ENCODE results near the gene MMP24.

MMP24 gene

DNA sequence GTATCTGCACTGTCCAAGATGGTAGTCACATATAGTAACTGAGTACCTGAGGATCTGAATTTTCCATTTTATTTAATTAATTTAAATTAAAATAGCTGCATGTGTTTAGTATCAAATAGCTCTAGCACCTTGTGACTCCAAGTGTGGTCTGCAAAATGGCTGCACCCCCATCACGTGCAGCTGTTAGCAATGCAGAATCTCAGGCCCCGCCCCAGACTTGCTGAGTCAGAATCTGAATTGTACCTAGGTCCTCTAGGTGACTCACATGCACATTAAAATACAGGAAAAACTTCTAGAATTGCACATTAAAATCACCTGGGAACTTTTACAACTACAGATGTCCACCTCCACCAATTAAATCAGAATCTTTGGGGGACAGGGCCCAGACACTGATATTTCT is 84.9 kb downstream of the MMP24 start:
- Histone ChIP-seq H2AFZ (ENCODE audit: low read length) (no peak overlapping the region), H2AK5ac (ENCODE audit: low read depth, low read length) (no peak overlapping the region), H2BK12ac (ENCODE audit: low read length) (no peak overlapping the region), H3K79me1 (ENCODE audit: low read depth, low read length) (no peaks in the 10 kb centered on the region), H3K4me1 (ENCODE audit: control insufficient read depth in 2 of 2, insufficient read depth in 1 of 2, low read depth in 1 of 2, low read length in 2 of 2) (peaks cover 5% of the 10 kb centered on the region in 2 donors), H2BK5ac (ENCODE audit: low read length) (no peak overlapping the region), H3K14ac (ENCODE audit: low read length) (no peak overlapping the region), H2BK15ac (ENCODE audit: low read length) (no peak overlapping the region), H4K8ac (ENCODE audit: low read depth, low read length) (no peak overlapping the region), H3K27ac (replicated peaks; ENCODE audit: low read length) (no peak overlapping the region), H3K4me2 (ENCODE audit: insufficient read depth, low read length, poor library complexity, severe bottlenecking) (no peak overlapping the region), H3K9me3 (replicated peaks in 1 of 2; ENCODE audit: control insufficient read depth in 2 of 2, insufficient read depth in 1 of 2, low read depth in 1 of 2, low read length in 2 of 2) (no peaks in the 10 kb centered on the region), H3K27me3 (ENCODE audit: control insufficient read depth in 3 of 3, insufficient read depth in 3 of 3, low read depth in 1 of 3, low read length in 3 of 3) (peaks cover 0 to 1% (median 0%) of the 10 kb centered on the region in 3 experiments), H3K18ac (ENCODE audit: low read length) (no peak overlapping the region), H3K4me3 (ENCODE audit: low read length in 2 of 2) (no peak overlapping the region), H3K36me3 (replicated peaks in 1 of 2; ENCODE audit: control insufficient read depth in 2 of 2, insufficient read depth in 2 of 2, low read length in 2 of 2) (peaks cover 0 to 4% of the 10 kb centered on the region in 2 donors), H2BK120ac (ENCODE audit: low read depth, low read length) (no peak overlapping the region), H3K4ac (ENCODE audit: low read length) (no peak overlapping the region), H3K23ac (ENCODE audit: low read depth, low read length, poor library complexity) (no peak overlapping the region), H4K91ac (ENCODE audit: low read depth, low read length, poor library complexity) (no peak overlapping the region), H3K9ac (ENCODE audit: low read depth, low read length, poor library complexity) (no peak overlapping the region)
- WGBS, 2 donors (ENCODE audit: extremely low coverage in 2 of 2, insufficient read length in 2 of 2, insufficient replicate concordance in 1 of 2), result no CpG with 5 or more reads among the region's 2 CpGs
- DNase-seq (ENCODE audit: low spot score), result no peak

DNA sequence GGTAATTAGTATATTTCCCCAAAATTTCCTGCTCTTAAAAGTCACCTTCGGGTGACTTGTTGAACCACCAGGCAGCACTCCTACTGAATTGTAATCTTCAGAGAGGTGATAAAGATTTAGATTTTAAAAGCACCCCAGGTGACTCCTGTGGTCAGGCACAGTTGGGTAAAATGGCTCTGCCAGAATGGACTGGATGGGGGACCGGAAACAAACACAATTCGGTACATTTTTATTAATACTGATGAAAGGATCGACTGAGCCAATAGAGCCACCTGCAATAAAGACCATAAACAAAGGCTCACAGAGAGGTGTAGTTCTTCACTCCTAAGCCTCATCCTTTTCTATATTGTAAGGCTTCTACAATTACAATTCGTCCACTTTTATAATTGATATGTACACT is 85.3 kb downstream of the MMP24 start:
- H3K9ac ChIP-seq (ENCODE audit: low read depth, low read length, poor library complexity), result no peak overlapping the region
- H3K4ac ChIP-seq (ENCODE audit: low read length), result no peak overlapping the region
- no peak overlapping the region for H2BK15ac ChIP-seq (ENCODE audit: low read length)
- H2BK120ac ChIP-seq (ENCODE audit: low read depth, low read length), result no peak overlapping the region
- H3K4me3 ChIP-seq (ENCODE audit: low read length in 2 of 2), result no peak overlapping the region
- no peaks in the 10 kb centered on the region for H3K79me1 ChIP-seq (ENCODE audit: low read depth, low read length)
- H2AK5ac ChIP-seq (ENCODE audit: low read depth, low read length), result no peak overlapping the region
- H2AFZ ChIP-seq (ENCODE audit: low read length), result no peak overlapping the region
- no peak overlapping the region for H4K8ac ChIP-seq (ENCODE audit: low read depth, low read length)
- peaks cover 0 to 4% of the 10 kb centered on the region in 2 donors for H3K36me3 ChIP-seq (replicated peaks in 1 of 2; ENCODE audit: control insufficient read depth in 2 of 2, insufficient read depth in 2 of 2, low read length in 2 of 2)
- H3K4me1 ChIP-seq (ENCODE audit: control insufficient read depth in 2 of 2, insufficient read depth in 1 of 2, low read depth in 1 of 2, low read length in 2 of 2), result peaks cover 3 to 5% of the 10 kb centered on the region in 2 donors
- H3K14ac ChIP-seq (ENCODE audit: low read length), result no peak overlapping the region
- H3K18ac ChIP-seq (ENCODE audit: low read length), result no peak overlapping the region
- no peak overlapping the region for H2BK5ac ChIP-seq (ENCODE audit: low read length)
- H3K23ac ChIP-seq (ENCODE audit: low read depth, low read length, poor library complexity), result no peak overlapping the region
- H3K27ac ChIP-seq (replicated peaks; ENCODE audit: low read length), result no peak overlapping the region
- no peaks in the 10 kb centered on the region for H3K9me3 ChIP-seq (replicated peaks in 1 of 2; ENCODE audit: control insufficient read depth in 2 of 2, insufficient read depth in 1 of 2, low read depth in 1 of 2, low read length in 2 of 2)
- no peak overlapping the region for H4K91ac ChIP-seq (ENCODE audit: low read depth, low read length, poor library complexity)
- no peak overlapping the region for H2BK12ac ChIP-seq (ENCODE audit: low read length)
- no peak overlapping the region for H3K4me2 ChIP-seq (ENCODE audit: insufficient read depth, low read length, poor library complexity, severe bottlenecking)
- H3K27me3 ChIP-seq (ENCODE audit: control insufficient read depth in 3 of 3, insufficient read depth in 3 of 3, low read depth in 1 of 3, low read length in 3 of 3), result peaks cover 0 to 1% (median 0%) of the 10 kb centered on the region in 3 experiments
- DNase-seq (ENCODE audit: low spot score), result no peak
- WGBS, 2 donors (ENCODE audit: extremely low coverage in 2 of 2, insufficient read length in 2 of 2, insufficient replicate concordance in 1 of 2), result no CpG with 5 or more reads among the region's 5 CpGs

DNA sequence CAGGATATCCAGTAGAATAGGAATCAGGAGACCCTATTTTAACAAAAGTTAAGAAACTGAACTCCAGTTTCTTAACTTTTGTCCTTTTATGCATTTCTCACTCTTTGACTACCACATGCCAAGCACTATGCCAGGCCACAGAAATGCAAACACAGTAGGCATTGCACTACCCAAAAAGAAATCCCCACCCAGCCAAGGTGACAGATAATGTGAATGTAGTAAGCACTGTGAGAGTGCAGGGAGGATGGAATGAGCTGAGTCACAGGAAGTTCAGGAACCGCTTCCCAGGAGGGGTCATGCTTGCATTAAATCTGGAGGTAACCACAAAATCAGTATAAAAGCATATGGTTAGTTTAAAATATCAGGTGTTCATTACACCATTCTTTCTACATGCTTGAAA is 85.8 kb downstream of the MMP24 start:
- no peak overlapping the region for H4K91ac ChIP-seq (ENCODE audit: low read depth, low read length, poor library complexity)
- H3K9ac ChIP-seq (ENCODE audit: low read depth, low read length, poor library complexity), result no peak overlapping the region
- no peak overlapping the region for H2BK120ac ChIP-seq (ENCODE audit: low read depth, low read length)
- no peak overlapping the region for H4K8ac ChIP-seq (ENCODE audit: low read depth, low read length)
- no peak overlapping the region for H3K4me2 ChIP-seq (ENCODE audit: insufficient read depth, low read length, poor library complexity, severe bottlenecking)
- no peak overlapping the region for H2BK12ac ChIP-seq (ENCODE audit: low read length)
- no peak overlapping the region for H3K4ac ChIP-seq (ENCODE audit: low read length)
- peaks cover 0 to 1% (median 0%) of the 10 kb centered on the region in 3 experiments for H3K27me3 ChIP-seq (ENCODE audit: control insufficient read depth in 3 of 3, insufficient read depth in 3 of 3, low read depth in 1 of 3, low read length in 3 of 3)
- H3K23ac ChIP-seq (ENCODE audit: low read depth, low read length, poor library complexity), result no peak overlapping the region
- H3K9me3 ChIP-seq (replicated peaks in 1 of 2; ENCODE audit: control insufficient read depth in 2 of 2, insufficient read depth in 1 of 2, low read depth in 1 of 2, low read length in 2 of 2), result no peaks in the 10 kb centered on the region
- H2AFZ ChIP-seq (ENCODE audit: low read length), result no peak overlapping the region
- H2BK15ac ChIP-seq (ENCODE audit: low read length), result no peak overlapping the region
- H2AK5ac ChIP-seq (ENCODE audit: low read depth, low read length), result no peak overlapping the region
- H3K36me3 ChIP-seq (replicated peaks in 1 of 2; ENCODE audit: control insufficient read depth in 2 of 2, insufficient read depth in 2 of 2, low read length in 2 of 2), result peaks cover 0 to 4% of the 10 kb centered on the region in 2 donors
- H3K18ac ChIP-seq (ENCODE audit: low read length), result no peak overlapping the region
- no peak overlapping the region for H3K14ac ChIP-seq (ENCODE audit: low read length)
- no peaks in the 10 kb centered on the region for H3K79me1 ChIP-seq (ENCODE audit: low read depth, low read length)
- peaks cover 3 to 5% of the 10 kb centered on the region in 2 donors for H3K4me1 ChIP-seq (ENCODE audit: control insufficient read depth in 2 of 2, insufficient read depth in 1 of 2, low read depth in 1 of 2, low read length in 2 of 2)
- no CpG with 5 or more reads among the region's 1 CpG for WGBS, 2 donors (ENCODE audit: extremely low coverage in 2 of 2, insufficient read length in 2 of 2, insufficient replicate concordance in 1 of 2)
- no peak overlapping the region for H3K4me3 ChIP-seq (ENCODE audit: low read length in 2 of 2)
- no peak for DNase-seq (ENCODE audit: low spot score)
- H2BK5ac ChIP-seq (ENCODE audit: low read length), result no peak overlapping the region
- no peak overlapping the region for H3K27ac ChIP-seq (replicated peaks; ENCODE audit: low read length)

DNA sequence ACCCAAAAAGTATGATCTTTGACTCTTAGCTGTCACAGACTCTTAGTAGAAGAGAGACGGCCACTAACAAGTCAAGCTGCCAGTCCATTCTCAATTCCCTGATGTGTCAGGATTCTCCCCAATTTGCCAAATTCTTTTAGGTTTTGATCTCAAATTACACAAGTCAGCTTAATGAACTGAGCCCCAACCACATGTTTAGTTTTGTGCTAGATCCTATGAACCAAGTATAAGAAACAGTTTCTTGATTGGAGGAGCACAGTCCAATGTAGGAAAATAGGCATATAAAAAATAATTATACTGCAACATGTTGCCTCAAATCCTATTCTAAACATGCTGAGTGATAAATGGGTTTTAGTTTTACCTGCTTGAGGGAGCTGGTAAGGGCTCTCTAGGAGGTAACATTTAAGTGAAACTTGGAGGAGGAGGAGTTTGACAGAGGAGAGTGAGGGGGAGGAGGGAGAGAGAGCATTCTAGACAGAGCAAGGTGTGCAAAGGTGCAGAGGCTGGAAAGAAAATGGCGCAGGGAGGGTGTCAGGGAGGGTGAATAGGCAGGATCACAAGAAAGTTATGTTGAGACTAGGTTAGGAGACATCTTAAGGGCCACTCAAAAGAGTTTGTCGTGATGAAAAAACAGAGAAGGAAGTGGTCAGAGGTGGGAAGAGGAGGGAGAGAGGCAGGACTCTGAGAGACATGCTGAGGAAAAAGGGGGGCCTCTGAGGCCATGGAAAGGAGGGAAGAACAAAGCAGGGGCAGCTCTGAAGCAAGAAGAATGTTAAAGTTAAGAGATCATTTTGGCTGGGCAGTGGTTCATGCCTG is 88.5 kb downstream of the MMP24 start:
- H3K4me3 ChIP-seq (ENCODE audit: low read length in 2 of 2), result no peak overlapping the region
- no CpG with 5 or more reads among the region's 3 CpGs for WGBS, 2 donors (ENCODE audit: extremely low coverage in 2 of 2, insufficient read length in 2 of 2, insufficient replicate concordance in 1 of 2)
- H3K27ac ChIP-seq (replicated peaks; ENCODE audit: low read length), result no peak overlapping the region

More for the DNA sequence above, 88.5 kb downstream of the MMP24 start:
- H3K4ac ChIP-seq (ENCODE audit: low read length), result no peak overlapping the region
- no peak overlapping the region for H3K4me2 ChIP-seq (ENCODE audit: insufficient read depth, low read length, poor library complexity, severe bottlenecking)
- no peaks in the 10 kb centered on the region for H3K9me3 ChIP-seq (replicated peaks in 1 of 2; ENCODE audit: control insufficient read depth in 2 of 2, insufficient read depth in 1 of 2, low read depth in 1 of 2, low read length in 2 of 2)
- no peak overlapping the region for H4K91ac ChIP-seq (ENCODE audit: low read depth, low read length, poor library complexity)
- H3K14ac ChIP-seq (ENCODE audit: low read length), result no peak overlapping the region
- no peak overlapping the region for H2BK12ac ChIP-seq (ENCODE audit: low read length)
- no peak overlapping the region for H2AK5ac ChIP-seq (ENCODE audit: low read depth, low read length)
- H2BK15ac ChIP-seq (ENCODE audit: low read length), result no peak overlapping the region
- no peak overlapping the region for H3K9ac ChIP-seq (ENCODE audit: low read depth, low read length, poor library complexity)
- peaks cover 0 to 4% of the 10 kb centered on the region in 2 donors for H3K36me3 ChIP-seq (replicated peaks in 1 of 2; ENCODE audit: control insufficient read depth in 2 of 2, insufficient read depth in 2 of 2, low read length in 2 of 2)
- no peak overlapping the region for H3K23ac ChIP-seq (ENCODE audit: low read depth, low read length, poor library complexity)
- peaks cover 3 to 9% of the 10 kb centered on the region in 2 donors for H3K4me1 ChIP-seq (ENCODE audit: control insufficient read depth in 2 of 2, insufficient read depth in 1 of 2, low read depth in 1 of 2, low read length in 2 of 2)
- no peak overlapping the region for H3K18ac ChIP-seq (ENCODE audit: low read length)
- no peak overlapping the region for H2BK5ac ChIP-seq (ENCODE audit: low read length)
- H4K8ac ChIP-seq (ENCODE audit: low read depth, low read length), result no peak overlapping the region
- DNase-seq (ENCODE audit: low spot score), result no peak
- no peak overlapping the region for H2BK120ac ChIP-seq (ENCODE audit: low read depth, low read length)
- peak overlapping the region; percentile 22 for H2AFZ ChIP-seq (ENCODE audit: low read length)
- H3K27me3 ChIP-seq (ENCODE audit: control insufficient read depth in 3 of 3, insufficient read depth in 3 of 3, low read depth in 1 of 3, low read length in 3 of 3), result peaks cover 0 to 1% (median 0%) of the 10 kb centered on the region in 3 experiments
- no peaks in the 10 kb centered on the region for H3K79me1 ChIP-seq (ENCODE audit: low read depth, low read length)
